GM18499 (cell line): Measurements from ENCODE around the gene PRPF40B.

Experiments used
- ATAC-seq: cut with Tn5 transposase; IDR thresholded peaks from one replicate; pipeline ENCODE4 v1.9.1; 2021; ENCODE audit warnings: moderate number of reproducible peaks; ENCODE audit not compliant: insufficient read depth, unreplicated experiment

PRPF40B gene

DNA sequence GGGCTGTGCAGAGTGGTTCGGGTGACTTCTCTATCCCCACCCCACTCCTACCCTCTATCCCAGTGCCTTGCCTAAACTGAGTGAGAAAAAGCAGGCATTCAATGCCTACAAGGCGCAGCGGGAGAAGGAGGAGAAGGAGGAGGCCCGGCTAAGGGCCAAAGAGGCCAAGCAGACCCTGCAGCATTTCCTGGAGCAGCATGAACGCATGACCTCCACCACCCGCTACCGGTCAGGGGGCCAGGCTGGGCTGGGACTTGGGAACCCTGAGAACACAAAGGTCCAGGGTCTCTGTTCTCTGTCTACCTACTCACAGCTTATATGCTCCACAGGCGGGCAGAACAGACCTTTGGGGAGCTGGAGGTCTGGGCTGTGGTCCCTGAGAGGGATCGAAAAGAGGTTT is 11.7 kb downstream of the PRPF40B start:
- ATAC-seq: no peak

DNA sequence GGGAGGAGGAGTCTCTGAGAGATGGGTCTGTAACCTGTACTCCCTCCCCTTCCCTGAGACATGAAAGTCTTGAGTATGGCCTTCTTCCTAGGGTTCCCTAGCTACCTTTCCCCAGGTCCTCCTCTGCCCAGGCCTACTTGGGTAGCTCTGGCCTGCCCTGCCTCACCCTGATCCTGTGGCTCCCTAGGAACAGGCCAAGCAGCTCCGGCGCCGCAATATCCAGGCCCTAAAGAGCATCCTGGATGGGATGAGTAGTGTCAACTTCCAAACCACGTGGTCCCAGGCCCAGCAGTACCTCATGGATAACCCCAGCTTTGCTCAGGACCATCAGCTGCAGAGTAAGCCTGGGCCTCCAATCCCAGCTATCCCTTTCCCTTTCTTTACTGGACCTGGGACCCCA is 12.3 kb downstream of the PRPF40B start:
- ATAC-seq: no peak

DNA sequence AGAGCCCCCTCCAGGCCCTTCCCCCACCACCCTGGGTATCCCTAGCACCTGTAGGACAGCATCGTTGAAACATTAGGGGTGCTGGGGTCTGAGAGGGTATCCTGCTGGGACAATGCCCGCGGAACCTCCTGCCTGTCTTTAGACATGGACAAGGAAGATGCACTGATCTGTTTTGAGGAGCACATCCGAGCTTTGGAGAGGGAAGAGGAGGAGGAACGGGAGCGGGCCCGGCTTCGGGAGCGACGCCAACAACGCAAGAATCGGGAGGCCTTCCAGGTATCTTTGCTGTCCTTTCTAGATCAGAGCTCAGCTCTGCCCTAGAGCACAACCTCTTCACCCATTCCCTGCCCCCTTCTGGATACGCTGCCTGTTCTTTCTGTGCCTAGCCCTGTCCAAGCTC is 13.2 kb downstream of the PRPF40B start:
- ATAC-seq: no peak

DNA sequence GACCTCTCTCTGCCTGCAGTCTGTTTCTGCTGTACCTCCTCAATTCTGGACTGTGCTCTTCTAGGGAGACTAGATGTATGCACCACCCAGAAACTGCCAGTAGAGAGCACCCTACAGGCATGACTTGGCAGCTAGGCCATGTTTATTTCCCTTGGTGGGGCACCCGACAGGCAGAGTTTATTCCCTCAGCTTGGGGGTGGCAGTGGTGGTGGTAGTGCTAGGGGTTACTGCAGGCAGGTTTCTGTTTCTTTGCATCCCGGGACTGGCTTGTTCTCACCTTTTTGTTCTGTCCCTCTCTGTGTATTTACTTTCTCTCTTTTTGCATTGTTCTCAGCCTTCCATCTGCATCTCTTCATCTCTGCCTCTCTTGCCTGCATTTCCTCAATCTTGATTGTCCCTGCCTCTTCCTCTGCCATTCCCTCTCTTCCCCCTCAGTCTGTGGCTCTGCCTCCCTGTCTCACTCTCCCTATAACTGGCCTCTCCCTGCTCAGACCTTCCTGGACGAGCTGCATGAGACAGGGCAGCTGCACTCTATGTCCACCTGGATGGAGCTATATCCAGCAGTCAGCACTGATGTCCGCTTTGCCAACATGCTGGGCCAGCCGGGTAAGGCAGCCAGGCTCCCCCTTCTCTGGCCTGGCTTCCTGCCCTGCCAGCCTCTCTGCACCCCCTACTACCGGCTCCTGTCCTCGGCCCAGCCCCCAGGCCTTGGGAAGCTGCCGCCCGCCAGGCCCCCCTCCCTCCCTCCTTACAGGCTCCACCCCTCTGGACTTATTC is 13.8 kb downstream of the PRPF40B start:
- no peak for ATAC-seq

DNA sequence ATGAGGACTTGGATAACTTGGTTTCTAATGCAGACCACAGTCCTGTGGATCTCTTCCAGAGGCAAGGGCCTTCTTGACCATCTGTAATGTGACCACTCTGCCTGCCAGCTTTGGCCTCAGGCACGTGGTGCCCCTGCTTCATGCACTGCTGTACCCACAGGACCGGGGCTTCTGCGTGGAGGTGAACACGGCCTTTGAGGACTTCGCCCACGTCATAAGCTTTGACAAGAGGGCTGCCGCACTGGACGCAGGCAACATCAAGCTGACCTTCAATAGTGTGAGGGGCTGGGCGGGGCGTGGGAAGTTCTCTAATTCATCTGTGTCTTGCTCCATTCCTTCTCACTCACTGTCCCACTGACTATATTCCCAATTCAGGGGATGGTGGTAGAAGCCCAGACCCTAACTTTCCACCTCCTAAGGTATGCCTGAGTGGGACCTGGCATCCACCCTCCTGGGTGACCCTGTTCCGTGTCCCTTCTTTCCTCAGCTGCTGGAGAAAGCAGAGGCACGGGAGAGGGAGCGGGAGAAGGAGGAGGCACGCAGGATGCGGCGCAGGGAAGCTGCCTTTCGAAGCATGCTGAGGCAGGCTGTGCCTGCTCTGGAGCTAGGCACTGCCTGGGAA is 18.5 kb downstream of the PRPF40B start:
- no peak for ATAC-seq

DNA sequence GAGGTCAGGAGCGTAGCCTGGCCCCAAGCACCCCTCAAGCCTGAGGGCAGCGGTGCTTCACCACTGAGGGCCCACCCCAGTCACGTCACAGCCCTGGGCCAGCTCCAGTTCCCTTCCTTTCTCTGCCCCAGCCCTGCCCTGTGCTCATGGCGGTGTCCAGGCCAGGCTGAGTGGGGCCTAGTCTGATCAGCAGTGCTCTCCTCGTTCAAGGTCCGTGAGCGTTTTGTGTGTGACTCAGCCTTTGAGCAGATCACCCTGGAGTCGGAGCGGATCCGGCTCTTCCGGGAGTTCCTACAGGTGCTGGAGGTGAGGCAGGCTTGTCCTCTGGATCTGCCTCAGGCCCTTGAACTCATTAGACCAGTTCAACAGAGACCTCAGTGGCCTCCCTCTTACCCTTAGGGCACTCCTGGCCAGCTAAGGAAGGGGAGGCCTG is 19.0 kb downstream of the PRPF40B start:
- ATAC-seq: no peak

DNA sequence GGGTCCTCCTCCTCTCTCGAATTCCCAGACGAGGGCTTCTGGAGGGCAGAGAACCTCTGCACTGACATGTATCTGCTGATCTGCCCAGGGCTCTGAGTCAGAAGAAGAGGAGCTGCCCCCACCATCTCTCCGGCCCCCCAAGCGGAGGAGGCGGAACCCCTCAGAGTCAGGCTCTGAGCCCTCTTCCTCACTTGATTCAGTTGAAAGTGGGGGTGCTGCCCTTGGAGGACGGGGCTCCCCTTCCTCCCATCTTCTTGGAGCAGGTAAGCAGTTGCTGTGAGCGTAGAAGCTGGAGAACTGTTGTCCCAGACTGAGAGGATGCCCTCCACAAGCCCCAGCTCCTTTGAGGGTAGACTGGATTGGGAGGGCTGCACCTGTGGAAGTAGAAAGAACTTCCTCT is 19.8 kb downstream of the PRPF40B start:
- no peak for ATAC-seq

DNA sequence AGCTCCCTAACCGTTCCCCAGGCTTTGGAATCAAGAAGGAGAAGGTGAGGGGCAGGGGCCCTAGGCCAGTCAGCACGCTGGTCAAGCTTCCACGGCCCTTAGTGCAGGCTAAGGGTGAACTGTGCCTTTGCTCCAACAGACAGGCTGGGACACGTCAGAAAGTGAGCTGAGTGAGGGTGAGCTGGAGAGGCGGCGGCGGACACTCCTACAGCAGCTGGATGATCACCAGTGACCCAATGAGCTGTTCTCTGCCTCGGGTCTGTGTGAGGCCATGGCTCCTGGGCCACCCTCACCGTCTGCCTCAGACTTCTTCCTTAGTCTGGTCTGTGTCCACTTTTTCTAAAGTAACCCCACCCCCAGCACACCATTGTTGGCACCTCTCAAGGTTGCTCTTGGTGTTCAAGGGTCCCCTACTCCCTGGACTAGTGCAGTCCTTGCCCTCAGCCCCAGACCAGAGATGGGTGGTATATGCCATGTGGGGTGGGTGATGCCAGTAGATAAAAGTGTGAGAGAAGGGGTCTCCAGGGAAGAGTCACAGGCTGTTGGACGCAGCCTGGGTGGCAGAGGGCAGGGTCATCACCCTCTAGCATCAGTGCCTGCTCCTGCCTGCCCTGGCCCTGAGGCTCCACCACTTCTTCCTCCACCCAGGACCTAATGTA is 20.7 kb downstream of the PRPF40B start:
- no peak for ATAC-seq

DNA sequence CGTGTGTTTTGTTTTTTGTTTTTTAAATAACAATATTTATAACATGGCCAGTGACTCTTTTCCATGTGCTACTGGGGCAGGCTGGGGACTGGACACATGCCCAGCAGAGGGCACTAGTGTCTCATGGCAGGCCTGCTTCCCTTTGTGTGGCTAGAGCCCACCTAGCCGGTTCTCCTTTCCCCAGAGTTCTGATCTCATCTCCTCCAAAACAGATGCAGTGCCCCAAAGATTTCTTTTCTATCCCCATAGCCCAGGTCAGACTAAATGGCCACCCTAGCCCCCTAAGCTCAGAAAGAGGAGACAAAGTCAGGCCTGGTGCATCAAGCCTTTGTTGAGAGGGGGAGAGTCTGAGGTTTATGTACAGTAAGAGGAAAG is 21.2 kb downstream of the PRPF40B start:
- no peak for ATAC-seq

DNA sequence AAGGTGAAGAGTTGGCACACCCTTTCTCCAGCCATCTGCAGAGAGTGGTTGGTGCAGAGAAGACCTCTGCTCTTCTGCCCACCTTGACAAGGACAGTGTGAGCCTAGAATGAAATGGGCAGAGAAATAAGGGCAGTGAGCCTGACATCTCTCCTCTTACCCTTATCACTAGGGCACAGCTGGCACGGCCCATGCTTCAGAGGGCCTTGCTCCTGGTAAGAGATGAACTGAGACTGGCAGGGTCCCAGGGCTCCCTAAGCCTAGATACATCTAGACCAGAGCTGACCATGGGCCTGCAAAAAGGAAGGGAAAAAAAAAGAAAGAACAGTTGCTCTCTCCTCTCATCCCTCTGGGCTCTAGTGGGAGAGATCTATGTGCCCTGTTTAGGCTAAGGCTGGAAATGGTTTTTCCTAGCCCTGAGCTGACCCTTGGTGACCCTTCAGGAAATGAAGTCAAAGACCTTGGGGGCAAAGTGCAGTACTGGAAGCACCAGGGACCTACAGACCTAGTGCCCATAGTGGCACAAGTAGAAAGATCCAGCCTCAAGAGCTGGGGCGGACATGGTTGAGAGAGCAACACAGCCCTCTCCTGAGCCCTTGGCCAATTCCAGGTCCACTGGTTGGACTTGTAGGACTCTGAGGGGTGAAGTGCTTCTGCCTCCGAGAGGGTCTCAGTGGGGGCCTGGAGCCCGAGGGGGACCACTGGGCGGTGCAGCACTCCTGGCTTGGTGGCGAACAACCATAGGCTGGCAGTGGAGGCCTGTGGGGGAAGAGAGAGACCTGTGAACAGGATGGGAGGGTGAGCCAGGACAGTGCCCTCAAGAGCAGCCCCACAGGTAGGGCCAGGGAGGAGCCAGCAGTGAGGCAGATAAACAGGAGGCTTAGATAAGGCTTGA is 22.0 kb downstream of the PRPF40B start:
- no peak for ATAC-seq

DNA sequence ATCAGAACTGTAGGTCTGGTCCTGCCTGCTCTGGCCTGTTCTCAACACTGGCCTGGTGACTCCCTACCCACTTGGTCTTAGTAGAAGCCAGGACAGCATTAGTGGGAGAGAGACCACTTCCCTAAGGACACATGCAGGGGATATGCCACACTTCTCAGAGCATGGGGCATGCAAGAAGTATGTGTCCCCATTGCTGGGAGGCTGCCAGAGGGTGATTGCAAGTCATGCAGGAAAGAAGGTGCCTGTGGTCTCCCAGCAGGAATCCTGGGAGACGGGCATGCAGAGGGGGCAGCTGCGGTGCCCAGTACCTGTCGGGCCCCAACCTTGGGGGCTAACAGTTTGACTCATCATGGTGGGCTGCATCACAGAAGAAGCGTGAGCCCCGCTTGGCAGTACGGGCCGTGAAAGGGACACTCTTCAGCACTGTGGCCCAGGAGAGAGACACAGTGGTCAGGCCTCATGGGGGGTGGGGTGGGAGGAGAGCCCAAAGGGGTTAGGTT is 23.0 kb downstream of the PRPF40B start:
- ATAC-seq: no peak

DNA sequence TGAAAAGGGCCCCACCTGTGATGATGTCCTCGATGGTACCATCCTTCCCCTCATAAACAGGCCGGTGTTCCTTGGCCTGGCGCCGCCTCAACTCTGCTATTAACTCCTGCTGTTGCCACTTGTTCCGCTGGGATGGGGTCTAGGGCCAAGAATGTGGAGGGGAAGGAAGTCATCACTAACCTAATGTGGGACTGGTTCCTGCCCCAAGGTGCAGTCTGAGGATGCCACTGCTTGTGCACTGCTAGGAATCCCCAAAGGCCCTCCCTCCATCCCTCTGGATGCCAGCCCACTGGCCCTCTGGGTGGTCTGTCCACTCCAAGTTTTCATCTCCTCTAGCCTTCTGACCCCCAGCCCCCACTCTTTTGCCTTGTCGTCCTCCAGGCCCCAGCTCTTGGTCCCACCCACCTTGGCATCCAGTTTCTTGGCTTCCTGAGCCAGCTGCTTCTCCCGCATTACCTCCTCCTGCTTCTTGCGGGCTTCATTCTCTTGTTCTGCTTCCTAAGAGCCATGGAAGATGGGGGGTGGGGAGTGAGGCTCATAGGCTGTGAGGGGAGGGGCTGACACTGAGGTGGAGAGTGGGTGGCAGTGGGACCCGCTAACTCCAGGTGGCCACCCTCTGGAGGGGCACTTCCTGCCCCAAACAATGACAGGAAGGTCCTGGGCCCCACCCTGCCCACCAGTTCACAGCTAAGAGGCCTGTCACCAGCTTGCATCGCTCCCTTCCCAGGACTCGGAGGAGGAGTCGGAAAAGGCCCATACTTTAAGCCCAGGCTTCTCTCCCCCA is 23.7 kb downstream of the PRPF40B start:
- no peak for ATAC-seq

DNA sequence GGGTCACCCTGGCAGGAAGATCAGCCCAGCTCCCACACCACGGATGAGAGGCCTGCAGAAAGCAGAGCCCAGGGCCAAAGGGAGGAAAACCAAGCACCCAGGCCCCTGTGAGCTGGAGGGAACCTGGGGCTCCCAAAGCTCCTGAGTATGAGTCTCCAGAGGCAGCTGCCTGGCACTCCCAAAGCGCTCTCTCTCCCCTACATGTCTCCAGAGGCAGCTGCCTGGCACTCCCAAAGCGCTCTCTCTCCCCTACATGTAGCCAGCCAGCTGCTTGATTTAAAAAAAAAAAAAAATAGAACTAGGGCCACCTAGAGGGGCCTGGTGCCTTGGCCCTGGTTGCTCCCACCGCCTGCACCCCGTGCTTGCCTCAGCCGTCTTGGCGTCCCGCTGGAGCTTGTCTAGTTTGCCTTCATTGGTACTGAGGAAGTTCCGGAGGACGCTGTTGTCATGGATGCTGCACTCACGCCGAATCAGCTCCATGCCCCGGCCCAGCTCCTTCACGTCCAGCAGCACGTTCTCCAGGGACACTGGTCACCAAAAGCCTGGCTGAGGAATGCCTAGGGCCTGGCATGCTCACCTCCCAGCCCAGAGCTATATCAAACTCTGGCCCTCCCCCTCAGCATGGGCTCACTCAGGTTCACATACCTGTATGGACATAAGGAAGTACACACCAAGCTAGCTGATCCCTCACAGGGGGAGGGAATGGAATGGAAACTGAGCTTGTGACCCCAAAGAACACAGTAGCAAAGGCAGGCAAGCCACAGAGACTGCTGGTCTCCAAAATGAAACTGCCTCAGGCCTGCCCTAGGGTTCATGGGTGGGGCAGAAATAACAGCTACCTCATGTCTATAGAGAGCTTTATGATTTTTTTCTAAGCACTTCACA is 24.7 kb downstream of the PRPF40B start:
- ATAC-seq: no peak

DNA sequence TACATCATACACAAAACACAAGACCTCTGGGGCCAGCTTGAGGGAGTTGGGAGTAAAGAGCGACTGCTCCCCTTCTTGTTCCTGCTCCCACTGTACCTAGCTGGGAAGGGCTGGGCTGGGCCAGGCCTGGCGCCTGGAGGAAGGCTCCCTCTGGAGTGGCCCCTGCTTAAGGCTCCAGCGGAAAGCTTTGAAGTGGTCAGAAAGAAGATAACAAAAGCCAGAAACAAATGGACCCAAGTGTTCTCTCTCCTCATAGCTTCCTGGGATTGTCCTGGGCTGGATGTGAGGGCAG is 25.3 kb downstream of the PRPF40B start:
- no peak for ATAC-seq

DNA sequence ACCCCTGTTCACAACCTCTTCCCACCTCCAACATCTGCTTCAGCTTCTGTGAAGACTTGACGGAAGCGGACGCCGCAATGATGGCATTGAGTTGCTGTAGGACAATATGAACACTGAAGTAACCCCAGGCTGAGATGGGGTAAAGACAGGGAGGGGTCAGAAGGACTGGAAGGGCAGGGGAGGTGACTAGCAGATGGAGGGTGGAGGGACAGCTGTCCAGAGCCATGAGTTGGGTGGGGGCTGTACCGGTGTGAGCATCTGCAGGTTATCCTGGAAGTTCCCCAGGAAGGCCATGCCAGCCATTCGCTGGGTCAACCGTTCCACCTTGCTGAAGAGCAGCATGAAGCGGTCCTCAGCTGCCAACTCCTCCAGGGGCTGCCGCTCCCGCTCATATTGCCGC is 26.1 kb downstream of the PRPF40B start:
- no peak for ATAC-seq

DNA sequence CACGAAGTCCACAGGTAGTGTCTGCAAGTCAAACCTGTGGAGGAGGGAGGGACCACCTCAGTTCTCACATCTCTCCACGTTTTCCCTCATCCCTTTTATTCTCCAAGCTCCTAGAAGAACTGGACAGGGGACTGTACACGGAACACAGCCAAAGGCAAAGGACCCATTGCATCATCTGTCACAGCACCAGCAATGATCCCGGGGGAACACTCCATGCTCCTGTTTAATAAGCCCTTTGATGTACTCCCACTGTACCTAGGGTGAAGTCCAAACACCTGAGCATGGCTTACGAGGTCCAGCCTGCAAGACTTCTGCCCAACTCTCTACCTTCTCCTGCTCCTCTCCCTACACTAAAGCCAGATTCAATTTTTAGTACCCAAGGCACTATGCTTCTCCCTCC is 26.5 kb downstream of the PRPF40B start:
- ATAC-seq: no peak

DNA sequence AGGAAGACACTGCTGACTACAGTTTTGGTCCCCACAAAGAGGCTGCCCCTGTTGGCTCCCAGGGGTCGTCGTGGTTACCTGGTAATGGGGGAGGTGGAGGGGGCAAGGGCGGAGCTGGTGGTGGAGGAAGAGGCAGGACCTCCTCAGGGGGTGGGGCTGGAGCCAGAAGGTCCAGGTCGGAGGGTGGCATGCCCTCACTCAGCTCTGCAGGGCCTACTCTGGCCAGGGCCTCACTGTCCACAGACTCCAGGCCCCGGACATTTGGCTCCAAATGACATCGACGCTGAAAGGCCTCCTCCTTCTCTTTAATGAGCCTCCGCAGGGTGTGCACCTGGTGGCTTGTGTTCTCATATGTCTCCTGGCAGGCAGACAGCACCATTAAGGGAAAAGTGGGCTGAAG is 28.5 kb downstream of the PRPF40B start:
- no peak for ATAC-seq

DNA sequence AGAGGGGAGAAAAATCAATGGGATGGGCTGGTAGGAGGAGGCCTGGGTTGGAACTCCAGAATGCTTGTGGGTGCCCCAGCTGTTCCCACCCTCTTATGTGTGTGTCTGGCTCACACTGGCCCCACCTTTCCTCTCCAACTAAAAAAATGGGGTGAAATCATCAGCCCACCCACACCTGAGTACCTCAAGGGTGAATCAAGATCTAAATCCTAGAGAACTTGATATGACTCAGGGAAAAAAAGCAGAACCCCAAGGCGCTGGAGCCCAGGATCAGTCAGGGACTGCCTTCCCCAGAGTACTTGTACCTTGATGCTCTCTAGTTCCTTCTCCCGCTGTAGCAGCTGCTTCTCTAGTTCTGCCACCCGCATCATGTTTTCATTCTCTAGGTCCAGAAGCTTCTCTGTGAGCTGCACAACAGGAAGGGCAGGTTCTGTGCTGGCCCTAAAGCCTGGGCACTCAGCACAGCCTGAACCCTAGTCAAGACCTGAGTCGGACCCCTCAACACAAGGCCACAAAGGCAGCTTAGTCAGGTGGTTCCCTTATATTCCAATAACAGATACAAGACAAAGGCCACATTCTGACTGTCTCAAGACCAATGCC is 29.7 kb downstream of the PRPF40B start:
- ATAC-seq: no peak

DNA sequence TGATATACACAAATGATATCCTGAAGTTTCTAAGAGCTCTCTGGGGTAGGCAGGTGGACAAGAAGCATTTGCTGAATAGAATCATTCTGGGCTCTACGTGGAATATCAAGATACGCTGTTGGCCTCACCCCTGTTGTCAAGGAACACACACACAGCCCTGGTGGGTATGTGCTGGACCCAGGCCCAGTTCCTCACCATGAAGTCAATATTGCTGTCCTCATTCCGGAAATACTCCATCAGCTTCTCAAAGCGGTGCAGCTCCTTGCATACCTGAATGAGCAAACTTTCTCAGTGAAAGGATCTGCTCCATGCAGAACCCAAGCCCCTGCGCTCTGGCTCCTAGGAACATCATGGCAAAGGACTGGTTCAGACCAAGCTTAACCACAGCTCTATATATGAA is 31.4 kb downstream of the PRPF40B start:
- no peak for ATAC-seq
